Measurements from ENCODE around the gene ATP7A.
"Not testable (repeated sequence)": the region's sequence is repeated elsewhere in the genome, so short reads cannot be mapped to it uniquely, and the experiment has no call there.

ATP7A gene

GRCh38 chrX:78075787-78076389 is 165.4 kb downstream of the ATP7A start:
- TF ChIP-seq, protein P1, sequence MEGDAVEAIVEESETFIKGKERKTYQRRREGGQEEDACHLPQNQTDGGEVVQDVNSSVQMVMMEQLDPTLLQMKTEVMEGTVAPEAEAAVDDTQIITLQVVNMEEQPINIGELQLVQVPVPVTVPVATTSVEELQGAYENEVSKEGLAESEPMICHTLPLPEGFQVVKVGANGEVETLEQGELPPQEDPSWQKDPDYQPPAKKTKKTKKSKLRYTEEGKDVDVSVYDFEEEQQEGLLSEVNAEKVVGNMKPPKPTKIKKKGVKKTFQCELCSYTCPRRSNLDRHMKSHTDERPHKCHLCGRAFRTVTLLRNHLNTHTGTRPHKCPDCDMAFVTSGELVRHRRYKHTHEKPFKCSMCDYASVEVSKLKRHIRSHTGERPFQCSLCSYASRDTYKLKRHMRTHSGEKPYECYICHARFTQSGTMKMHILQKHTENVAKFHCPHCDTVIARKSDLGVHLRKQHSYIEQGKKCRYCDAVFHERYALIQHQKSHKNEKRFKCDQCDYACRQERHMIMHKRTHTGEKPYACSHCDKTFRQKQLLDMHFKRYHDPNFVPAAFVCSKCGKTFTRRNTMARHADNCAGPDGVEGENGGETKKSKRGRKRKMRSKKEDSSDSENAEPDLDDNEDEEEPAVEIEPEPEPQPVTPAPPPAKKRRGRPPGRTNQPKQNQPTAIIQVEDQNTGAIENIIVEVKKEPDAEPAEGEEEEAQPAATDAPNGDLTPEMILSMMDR (IDR thresholded peaks at IDR 0.05; ENCODE audit: low read depth, low read length, missing control alignments) = no peak
- no peak for DNase-seq (ENCODE audit: extremely low read depth, low read depth)
- H3K4me3 ChIP-seq (replicated peaks; ENCODE audit: low read depth, low read length) = no peak overlapping the region

GRCh38 chrX:78081413-78081812 is 170.9 kb downstream of the ATP7A start:
- not testable (repeated sequence) for DNase-seq (ENCODE audit: extremely low read depth, low read depth); H3K4me3 ChIP-seq (replicated peaks; ENCODE audit: low read depth, low read length)

GRCh38 chrX:78092296-78092695 is 181.8 kb downstream of the ATP7A start:
- no peak overlapping the region for H3K4me3 ChIP-seq (replicated peaks; ENCODE audit: low read depth, low read length)
- peak; percentile 40 for DNase-seq (ENCODE audit: extremely low read depth, low read depth)
- TF ChIP-seq, protein P1 (IDR thresholded peaks at IDR 0.05; ENCODE audit: low read depth, low read length, missing control alignments) = peak; percentile 52

DNA sequence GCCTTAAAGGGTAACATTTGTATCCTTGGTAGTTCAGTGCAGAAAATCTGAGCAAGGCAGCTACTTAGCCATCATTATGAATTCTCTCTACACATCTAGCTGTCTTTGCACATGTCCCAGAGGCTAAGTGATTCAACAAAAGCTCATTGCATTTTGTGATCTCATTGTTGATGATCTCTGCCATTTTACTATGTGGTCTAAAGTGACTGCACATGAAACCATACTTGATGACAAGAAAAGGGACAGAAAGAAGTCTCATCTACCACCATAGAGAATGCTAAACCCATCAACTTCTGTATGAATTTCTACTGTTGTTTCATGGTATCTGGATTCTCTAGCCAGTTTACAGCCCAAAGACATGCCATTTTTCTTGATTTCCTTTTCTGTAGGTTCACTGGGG is 187.6 kb downstream of the ATP7A start:
- no peak for DNase-seq (ENCODE audit: extremely low read depth, low read depth)
- TF ChIP-seq, protein P1 (IDR thresholded peaks at IDR 0.05; ENCODE audit: low read depth, low read length, missing control alignments) = no peak
- no peak overlapping the region for H3K4me3 ChIP-seq (replicated peaks; ENCODE audit: low read depth, low read length)
